Mesenteric fat pad (tissue), 1 donor: Measurements from ENCODE around the gene NEBL. TPM values are rescaled to one million over a fixed set of nuclear protein-coding genes. Genes with fewer than 3 reads are reported as not detected.
"Not testable (repeated sequence)": the region's sequence is repeated elsewhere in the genome, so short reads cannot be mapped to it uniquely, and the experiment has no call there.

Source experiments
- DNase-seq: peaks from one replicate; pipeline ENCODE4 v3.0.0-alpha.2; 2020; ENCODE audit warnings: low spot score
- long read RNA-seq: library from polyadenylated mRNA; unstranded; transcript quantifications from one replicate; pipeline ENCODE4 v2.0.0, GENCODE V29; 2020
- total RNA-seq: library from RNA; stranded (reverse); fragmentation: NEBNext Ultra II Directional; extraction: Animal tissue kit (Norgen Biotek cat#: 25700); gene quantifications from one replicate; pipeline ENCODE4 v1.2.1, GENCODE V29; 2021
- donor health status: DM: yes; HTN: yes; CAD: no.

Gene NEBL
- 0.80 TPM for total RNA-seq
- long read RNA-seq, partial matches to known transcripts: 0 of 1 reads
- long read RNA-seq, other reads (novel, unspliced or antisense): 1 of 1 reads

GRCh38 chr10:20897146-20897825 lies at the start of gene NEBL:
Gene NEBL, minus strand, starts transcription at chr10:20897311. Its CDS starts 106 bp downstream, at chr10:20897205.
- DNase-seq: no peak

GRCh38 chr10:20945546-20946332 lies 48.6 kb upstream of the NEBL start:
- no peak for DNase-seq

- no peak for DNase-seq
Measured at GRCh38 chr10:20944789-20945502, 47.8 kb upstream of the NEBL start.

- not testable (repeated sequence) for DNase-seq
Measured at GRCh38 chr10:20939414-20939813, 42.3 kb upstream of the NEBL start.

- DNase-seq: no peak
Measured at GRCh38 chr10:20936396-20936795, 39.3 kb upstream of the NEBL start.

- DNase-seq: no peak
Measured at GRCh38 chr10:20935931-20936330, 38.8 kb upstream of the NEBL start.

GRCh38 chr10:20935301-20935700 lies 38.2 kb upstream of the NEBL start:
- DNase-seq: no peak

GRCh38 chr10:20933705-20934104 lies 36.6 kb upstream of the NEBL start:
- no peak for DNase-seq

GRCh38 chr10:20932606-20933126 lies 35.6 kb upstream of the NEBL start:
- DNase-seq: no peak

- DNase-seq: no peak
Measured at GRCh38 chr10:20931156-20931795, 34.2 kb upstream of the NEBL start.

GRCh38 chr10:20927456-20927855 lies 30.3 kb upstream of the NEBL start:
- no peak for DNase-seq

- DNase-seq: no peak
Measured at GRCh38 chr10:20922451-20922850, 25.3 kb upstream of the NEBL start.

- no peak for DNase-seq
Measured at GRCh38 chr10:20922033-20922432, 24.9 kb upstream of the NEBL start.

GRCh38 chr10:20920061-20920460 lies 22.9 kb upstream of the NEBL start:
- no peak for DNase-seq

GRCh38 chr10:20919481-20919880 lies 22.4 kb upstream of the NEBL start:
- DNase-seq: no peak

GRCh38 chr10:20916976-20917375 lies 19.9 kb upstream of the NEBL start:
- no peak for DNase-seq

GRCh38 chr10:20912969-20913368 lies 15.9 kb upstream of the NEBL start:
- DNase-seq: no peak

- no peak for DNase-seq
Measured at GRCh38 chr10:20911626-20912025, 14.5 kb upstream of the NEBL start.

- DNase-seq: no peak
Measured at GRCh38 chr10:20909801-20910200, 12.7 kb upstream of the NEBL start.

GRCh38 chr10:20908391-20908790 lies 11.3 kb upstream of the NEBL start:
- no peak for DNase-seq
